SKM-1 treated with dmso at 0.1 percent for 144 hours (cell line): ENCODE measurements around the gene LRP2BP.
"Not testable (repeated sequence)": the region's sequence is repeated elsewhere in the genome, so short reads cannot be mapped to it uniquely, and the experiment has no call there.

ENCODE experiments used
- DNase-seq: peaks from one replicate; lab custom pipeline; 2025; ENCODE audit not compliant: unreplicated experiment; lab: John Stamatoyannopoulos, UW

Gene LRP2BP

DNA sequence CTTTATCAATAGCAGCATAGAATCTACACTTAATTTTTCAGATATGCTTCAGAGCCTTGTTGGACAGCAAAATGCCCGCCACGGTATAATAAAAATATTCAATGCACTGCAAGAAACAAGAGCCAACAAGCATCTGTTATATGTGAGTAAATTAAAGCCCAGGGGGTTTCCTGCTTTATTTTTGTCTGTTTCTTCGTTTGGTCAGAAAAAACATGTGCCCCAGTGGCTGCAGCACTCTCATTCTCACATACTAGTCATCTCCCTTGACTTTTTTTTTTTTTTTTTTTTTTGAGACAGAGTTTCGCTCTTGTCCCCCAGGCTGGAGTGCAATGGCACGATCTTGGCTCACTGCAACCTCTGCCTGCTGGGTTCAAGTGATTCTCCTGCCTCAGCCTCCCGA is 33.2 kb downstream of the LRP2BP start:
- not testable (repeated sequence) for DNase-seq

DNA sequence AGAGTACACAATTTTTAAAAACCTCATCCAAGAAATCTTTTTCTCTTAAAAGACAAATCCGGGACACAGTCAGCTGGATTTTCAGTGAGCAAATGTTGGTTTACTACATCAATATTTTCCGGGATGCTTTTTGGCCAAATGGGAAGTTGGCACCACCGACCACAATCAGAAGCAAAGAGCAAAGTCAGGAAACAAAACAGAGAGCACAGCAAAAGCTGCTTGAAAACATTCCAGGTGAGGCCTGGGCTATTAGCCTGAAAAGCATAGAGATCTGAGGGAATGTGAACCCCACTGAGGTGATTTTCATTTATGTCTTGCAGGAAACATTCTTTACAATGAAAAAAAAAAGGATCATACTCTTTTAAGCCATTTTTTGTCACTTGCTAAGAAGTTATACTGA is 33.9 kb downstream of the LRP2BP start:
- no peak for DNase-seq

DNA sequence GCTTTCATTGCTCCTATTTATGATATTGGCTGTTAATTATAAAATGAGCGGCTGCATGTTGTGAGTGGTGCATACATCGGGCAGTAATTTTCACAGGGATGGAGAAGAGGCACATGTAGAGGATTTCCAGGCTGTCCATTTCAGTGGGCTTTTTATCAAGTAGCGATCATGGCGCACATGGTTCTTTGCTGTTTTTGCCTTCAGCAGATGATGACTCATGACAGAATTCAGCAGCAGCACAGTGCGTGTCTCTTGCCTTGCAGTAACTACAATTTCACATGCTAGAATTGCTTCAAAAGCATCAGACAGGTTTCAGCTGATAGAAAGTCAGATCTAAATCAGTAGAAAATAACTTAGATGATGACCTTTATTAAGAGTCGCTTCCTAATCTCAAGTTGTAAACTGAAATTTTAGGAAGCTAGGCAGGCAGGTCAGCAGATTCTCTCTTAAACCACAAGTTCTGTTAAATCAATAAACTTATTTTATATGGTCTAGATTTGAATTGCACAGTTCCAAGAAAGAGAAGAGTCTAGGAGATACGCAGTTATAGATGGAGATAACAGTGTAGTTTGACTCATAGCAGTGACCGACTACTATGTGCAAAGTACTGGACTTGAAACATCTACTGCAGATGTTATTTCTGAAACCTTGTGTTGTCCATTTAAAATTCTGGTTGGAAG is 35.8 kb downstream of the LRP2BP start:
- DNase-seq: no peak

DNA sequence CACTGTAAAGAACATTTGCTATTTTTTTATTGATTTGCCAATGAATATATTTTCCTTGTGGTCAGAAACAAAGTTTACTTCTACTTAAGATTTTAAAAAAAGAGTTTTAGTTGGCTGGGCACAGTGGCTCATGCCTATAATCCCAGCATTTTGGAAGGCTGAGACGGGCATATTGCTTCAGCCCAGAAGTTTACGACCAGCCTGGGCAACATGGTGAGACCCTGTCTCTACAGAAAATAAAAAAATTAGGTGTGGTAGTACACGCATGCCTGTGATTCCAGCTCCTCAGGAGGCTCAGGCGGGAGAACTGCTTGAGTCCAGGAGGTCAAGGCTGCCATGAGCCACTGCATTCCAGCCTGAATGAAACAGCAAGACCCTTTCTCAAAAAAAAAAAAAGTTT is 36.8 kb downstream of the LRP2BP start:
- DNase-seq: no peak

DNA sequence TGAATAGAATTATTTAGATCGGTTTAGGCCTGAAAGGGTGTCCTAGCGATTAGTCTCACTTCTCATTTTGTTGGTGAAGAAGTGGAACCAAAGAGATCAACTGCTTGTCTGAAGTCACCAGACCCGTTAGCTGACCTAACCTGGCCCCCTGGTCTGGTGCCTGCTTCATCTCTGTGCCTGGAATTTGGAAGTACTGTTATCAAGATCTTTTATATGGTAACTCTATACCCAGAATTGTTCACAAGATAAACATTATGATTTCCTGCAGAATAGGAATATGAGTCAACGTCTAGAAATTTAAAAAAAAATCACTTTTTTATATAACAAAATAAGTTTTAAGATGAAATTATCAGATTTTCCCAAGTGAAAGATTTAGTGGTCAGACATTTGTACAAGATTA is 37.2 kb downstream of the LRP2BP start:
- DNase-seq: no peak

DNA sequence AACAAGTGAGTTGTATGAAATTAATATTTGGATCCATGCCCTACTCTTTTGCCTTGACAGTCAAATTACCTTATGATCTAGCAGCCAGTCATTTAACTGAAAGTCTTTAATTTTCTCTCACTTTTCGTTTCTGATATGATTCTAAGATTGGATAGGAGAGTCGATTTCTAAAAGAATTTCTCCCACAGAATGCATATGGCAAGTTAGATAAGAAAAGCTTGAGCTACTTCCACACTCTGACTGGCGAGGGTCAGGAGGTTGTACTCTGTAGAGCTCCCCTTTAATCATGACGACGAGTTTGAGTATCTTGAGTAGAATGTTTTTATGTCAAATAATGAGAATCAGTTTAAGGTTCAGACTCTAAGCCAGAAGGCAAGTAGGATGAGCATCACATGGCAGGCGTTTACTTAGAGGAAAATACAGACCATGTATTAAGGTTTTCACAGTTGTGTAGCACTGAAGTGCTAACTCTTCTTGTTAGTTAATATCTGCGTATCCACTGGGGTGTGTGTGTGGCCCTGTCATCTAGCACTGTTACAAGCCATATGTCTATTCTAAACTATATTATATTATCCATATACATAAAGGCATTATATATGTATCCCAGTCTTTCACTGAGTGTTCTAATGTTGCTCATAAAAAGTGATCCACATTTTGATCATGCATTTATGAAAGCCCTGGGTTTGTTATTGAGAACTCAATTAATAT is 37.8 kb downstream of the LRP2BP start:
- no peak for DNase-seq

DNA sequence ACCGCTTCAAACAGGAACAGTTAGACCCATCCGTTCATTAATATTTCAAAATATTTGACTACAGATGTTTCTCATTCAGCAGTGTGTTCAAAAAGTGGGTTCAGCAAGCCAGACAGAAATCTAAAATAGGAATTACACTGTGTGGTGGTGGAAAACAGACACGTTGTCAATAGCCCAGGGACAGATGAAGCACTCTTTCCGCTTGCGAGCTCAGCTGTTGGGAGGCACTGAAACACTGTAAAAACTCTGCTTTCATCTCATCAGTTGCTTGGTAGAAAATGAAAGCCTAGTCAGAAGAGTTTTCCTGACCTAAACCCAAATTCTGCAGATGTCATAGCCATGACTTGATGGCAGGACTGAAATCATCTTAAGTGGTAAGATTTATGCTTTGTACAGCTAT is 38.5 kb downstream of the LRP2BP start:
- no peak for DNase-seq

DNA sequence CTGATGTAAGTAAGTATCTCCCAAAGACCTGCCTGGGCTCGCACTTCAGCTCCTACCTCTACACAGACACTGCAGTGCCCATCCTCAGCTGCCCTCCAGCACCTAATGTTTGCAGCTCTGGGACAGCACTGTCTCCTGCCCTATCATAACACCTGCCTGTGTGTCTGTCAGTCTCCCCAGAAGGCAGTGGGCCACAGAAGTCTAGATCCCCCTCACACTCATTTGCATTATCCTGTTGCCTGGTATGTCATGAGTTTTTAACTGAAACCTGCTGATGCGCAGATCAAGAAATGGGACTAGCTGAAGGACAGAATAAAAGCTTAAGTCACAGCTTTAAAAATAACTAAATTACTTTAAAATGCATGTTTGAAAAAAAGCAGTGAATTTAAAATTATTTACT is 43.0 kb downstream of the LRP2BP start:
- no peak for DNase-seq

DNA sequence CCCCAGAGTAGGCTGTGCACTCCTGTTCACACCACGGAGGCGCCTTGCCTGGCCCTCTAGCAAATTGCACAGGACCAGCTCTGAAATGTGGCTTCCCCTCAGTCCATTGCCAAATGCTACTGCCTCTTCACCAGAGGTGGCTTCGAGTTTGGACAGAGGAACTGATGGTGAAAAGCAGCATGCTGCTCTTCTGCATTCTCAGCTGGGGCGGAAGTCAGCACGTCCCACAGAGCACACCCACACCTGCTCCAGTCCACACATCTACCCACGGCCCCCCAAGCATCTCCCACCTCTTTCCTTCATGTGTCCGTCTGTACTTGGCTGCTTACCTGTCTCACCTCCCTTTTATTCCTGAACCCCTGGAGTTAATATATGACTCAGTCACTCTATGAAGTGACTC is 43.5 kb downstream of the LRP2BP start:
- DNase-seq: no peak

DNA sequence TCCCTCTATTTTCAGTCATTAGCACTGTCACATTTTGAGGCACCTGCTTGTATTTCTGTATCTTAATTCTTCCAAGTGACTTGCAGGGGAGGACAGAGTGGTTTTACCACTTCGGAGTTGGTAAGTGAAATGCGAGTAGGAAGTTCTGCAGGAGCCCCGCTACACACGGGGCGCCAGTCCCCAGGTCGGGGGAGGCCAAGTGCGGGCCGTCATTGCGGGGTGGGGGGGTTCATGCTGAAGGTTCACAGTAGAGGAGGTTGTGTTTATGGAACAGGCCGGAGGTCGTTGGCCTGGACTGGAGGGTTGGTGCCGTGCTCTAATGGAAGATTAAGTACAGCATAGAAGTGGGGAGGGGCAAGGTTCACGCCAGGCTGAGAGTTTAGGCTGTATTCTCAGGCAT is 44.0 kb downstream of the LRP2BP start:
- no peak for DNase-seq

DNA sequence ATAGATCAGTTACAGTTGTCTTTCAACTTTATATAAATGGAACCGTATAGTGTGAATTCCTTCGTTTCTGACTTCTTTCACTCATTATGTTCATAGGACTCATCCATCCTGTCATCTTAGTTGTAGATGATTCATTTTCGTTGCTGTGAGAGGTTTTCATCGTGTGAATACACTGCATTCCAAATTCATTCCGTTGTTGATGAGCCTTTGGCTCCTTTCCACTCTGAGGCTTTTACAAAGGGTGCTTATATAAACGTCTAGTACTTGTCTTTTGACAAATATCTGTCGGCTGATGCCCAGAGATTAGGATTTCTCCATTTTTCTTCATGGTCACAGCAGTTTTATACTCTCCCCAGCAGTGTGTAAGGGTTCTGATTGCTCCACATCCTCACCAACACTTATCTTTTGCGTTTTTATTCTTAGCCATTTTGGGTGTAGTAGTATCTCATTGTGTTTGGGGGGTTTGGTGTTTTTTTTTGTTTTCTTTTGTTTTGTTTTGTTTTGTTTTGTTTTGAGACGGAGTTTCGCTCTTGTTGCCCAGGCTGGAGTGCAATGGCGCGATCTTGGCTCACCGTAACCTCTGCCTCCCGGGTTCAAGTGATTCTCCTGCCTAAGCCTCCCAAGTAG is 48.6 kb downstream of the LRP2BP start:
- DNase-seq: no peak

DNA sequence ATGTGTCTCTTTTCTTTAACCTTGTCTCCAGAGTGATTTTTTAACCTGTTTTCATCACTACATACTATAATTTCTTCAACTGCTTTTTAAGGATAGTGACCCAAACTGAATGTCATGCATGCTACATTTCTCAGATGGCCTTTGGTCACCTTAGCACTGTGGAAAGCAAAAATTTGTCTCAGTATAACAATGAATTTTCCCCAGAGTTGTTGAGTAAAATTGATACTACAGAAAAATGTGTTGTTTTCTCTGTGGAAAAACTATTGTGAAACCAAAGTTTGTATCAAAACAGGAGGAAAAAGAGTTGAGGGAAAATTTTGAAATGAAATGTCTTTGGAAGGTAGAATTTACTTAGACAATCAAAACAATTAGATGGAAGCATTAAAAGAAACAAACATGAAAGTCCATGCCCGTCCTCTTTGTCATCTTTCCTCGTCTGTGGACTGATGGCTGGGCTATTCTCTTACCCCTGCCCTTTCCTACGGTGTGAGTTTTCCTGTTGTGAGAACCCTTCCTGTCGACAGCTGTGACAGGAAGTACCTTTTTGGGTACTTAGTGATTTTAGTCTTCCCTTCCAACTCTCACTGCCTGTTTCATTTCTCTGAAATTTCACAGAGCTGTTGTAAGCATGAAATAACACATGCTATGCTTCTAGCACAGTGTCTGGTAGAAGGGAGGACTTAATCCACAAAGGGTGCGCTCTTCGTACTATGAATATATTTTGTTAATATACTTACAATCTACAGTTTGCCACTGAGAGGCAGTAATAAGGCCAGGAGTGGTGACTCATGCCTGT is 50.8 kb downstream of the LRP2BP start:
- no peak for DNase-seq

DNA sequence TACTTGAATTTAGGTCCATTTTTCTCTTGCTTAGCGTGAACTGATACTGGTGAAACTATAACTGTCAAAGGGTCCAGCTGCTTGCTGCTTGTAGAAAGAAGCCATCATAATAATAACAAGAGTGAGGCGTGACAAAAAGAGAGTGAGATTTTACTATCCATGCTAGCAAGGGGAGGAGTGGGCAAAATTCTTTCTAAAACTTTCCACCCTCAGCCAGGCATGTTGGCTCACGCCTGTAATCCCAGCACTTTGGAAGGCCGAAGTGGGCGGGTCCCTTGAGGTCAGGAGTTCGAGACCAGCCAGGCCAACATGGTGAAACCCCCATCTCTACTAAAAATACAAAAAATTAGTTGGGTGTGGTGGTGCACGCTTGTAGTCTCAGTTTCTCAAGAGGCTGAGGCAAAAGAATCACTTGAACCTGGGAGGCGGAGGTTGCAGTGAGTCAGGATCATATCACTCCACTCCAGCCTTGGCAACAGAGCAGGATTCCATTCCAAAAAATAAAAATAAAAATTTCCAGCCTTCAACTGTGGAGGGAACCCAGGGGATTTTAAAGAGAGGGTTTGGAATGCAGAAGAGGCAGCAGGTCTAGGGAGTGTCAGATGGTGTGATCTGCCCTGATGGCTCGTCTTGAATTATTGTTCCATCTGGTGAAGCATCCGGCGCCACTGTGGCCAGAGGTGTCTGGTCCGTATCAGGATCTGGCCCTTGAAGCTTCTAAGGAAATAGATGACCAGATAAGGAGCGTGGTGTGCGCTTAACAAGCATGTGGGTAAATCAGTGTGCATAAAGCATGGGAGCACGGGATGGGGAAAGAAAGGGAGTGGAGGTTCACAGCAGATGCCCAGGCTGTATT is 51.8 kb downstream of the LRP2BP start:
- DNase-seq: no peak

DNA sequence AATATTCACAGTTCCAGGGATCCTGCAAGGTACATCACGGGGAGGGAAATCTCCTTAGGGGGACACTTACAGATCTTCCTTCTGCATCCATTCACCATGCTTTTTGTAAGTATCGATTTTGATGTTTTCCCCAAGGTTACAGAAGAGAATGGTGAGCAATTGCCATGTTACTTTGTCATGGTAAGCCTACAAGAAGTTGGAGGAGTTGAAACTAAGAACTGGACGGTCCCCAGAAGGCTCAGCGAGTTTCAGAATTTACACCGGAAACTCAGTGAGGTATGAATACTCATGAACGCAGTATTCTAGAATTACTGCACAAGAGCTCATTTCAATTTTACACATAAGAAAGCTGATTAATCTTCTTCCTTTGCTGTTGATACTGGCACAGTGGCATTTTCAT is 53.9 kb downstream of the LRP2BP start:
- DNase-seq: no peak

DNA sequence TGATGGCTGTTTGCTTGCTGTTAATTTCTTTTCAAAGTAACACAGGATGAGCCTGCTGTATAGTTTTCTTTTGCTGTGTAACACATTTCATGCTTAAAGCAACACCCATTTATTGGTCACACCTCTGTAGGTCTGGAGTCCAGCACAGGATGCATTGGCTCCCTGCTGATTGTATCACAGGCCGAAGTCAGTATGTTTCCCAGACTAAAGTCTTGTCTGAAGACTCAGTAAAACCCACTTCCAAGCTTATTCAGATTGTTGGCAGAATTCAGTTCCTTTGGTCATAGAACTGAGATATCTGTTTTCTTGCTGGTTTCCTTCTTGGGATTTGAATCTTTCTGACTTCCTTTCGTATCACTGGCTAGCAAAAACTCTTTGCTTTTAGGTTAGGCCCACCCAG is 54.3 kb downstream of the LRP2BP start:
- no peak for DNase-seq

DNA sequence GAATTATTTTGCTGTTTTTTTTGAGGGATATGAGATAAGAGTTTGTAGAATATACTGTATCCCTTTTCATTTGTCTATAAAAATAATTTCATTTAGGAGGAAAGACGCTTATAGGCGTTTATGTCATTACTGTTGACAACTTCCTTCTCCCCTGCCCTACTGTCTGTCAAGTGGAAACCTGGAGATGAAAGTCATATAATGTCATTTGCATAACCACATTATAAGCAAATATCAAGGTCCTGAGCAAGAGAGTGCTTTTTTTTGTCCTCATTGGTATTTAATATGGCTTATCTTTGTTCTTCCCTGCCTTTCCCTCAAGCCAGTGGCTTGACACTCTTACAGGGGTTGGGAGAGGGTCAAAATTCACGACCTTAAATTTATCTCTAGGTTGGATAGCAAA is 55.8 kb downstream of the LRP2BP start:
- DNase-seq: no peak

DNA sequence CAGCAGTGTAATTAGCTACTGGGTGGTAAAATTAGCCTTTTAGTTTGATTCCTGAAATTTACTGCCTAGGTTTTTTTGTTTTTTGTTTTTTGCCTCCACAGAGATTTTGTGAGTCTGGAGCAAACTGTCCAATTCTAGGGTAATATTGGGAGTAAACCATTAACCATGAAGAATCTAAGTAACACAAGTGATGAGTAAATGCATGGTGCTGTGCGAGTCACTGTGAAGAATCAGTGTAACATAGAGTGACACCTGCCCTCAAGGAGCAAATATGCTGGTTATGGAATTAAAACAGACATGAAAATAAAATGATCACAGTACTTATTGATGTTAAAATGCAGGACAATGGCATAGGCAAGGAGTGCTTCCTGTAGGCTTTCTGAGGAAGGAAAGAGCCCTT is 60.1 kb downstream of the LRP2BP start:
- no peak for DNase-seq

DNA sequence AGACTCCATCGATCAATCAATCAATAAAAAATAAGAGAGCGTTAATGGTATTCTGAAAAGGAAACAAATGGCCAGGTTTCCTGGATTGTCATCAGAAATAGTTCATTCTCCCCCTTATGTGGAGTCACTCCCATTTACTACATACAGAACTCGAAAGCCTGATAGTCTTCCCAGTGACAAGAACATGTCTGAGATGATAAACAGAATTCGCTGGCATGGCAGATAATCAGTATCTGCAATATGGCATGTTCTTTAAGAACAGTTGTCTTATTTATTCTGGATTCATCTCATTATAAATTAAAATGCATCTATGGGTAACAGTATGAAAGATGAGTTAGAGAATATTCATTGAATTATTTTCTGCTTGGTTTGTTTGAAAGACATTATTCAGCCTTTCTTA is 61.4 kb downstream of the LRP2BP start:
- DNase-seq: no peak

DNA sequence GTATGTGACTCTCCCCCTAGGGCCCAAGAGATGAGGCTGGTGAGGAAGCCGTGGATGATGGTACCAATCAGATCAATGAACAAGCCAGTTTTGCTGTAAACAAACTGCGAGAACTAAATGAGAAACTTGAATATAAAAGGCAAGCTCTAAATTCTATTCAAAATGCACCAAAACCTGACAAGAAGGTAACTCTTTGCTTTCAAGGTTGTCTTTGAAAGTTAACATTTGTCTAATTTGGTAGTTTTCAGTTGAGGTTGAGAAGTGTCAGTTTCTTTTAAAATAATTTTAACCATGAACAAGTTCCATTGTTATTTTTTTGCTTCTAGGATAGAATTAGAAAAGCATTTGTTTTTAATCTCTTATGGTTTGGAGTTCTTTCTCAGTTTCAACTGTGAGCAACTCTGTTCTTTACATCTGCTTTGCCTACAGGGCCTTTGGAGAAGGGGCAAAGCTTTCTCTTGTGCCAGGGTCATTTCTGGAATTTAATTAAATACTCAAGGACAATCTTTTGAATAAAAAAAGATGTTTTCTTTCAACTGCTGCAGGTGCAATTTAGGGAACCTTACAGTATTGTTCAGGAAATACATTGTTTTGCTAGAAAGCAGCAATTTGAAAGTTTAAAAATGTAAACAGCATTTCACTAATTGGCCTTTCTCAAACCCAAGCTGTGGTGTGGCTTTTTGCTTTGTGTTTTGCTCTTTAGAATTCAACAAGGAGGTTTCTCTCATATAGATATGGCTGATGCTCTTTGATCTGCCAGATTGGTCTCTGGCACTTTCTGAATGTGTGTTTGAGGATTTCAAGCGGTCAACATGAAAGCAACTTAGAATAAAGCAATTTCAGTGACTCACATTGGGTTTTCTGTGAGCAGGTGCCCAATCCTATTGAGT is 62.9 kb downstream of the LRP2BP start:
- DNase-seq: no peak
